ENCODE results near the gene TFEB.
A peak's percentile ranks its signal among the peaks of the same experiment; 100 is the strongest.

TFEB gene

GRCh38 chr6:41706876-41707564, 28.4 kb downstream of the TFEB start:
- no peak for DNase-seq (ENCODE audit: low read depth, low spot score)

GRCh38 chr6:41705996-41706835, 29.2 kb downstream of the TFEB start:
- no peak for DNase-seq (ENCODE audit: low read depth, low spot score)

DNA sequence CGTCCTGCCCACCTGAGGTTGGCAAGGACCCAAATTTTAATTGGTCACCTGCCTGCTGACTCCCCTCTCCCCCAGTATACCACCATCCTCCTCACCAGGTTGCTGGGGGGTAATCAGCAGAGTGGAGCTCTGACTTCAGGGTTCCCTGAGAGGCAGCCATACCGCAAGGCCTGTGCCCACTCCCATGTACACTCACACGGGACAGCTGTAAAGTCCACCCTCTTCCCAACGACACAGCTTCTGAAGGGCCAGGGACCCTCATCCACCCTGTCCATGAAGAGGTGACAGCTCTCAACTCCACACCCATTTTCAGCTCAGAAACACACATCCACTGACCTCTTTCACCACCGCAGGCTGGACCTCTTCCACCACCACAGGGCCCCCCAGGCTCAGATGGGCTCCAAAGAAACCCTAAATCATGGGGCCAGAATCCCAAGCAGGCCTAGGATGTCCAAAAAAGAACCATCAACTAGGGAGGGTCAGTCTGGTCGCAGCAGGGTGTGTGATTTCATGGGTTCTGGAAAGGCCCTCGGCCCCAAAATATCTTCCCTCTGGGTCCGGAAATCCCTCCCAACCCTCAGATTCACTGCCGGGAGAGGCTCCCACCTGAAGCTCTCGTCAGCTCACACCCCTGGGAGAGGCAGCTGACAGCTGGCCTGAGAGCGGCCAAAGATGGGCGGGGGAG, 30.0 kb downstream of the TFEB start:
- no peak for DNase-seq (ENCODE audit: low read depth, low spot score)

DNA sequence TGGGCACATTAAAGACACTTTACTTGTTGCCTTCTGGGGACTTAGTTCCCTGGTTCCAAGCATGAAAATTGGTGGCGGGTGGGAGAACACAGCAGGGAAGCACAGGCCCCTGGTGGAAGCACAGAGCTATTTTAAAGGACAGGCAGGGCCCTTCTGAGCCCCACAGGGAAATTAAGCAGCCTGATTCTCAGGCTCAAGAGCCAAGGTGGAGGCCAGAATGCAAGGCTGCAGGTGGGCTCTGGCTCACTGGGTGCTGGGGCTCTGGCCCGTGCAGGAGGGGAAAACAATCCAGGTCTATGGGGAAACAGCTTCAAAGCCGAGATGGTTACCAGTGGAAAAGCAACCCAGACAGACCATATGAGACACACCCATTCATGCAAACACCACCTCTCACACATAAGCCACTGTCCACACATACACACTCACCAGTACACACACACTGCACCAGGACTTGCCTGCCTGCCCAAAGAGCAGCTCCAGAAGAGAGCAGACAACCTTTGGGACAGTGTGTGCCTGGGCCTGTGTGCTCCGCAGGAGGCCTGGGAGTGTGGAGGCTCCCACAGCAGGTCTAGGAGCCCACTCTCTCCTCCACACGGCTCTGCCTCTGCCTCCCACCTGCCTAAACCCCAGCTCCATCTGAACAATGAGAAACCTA, 30.6 kb downstream of the TFEB start:
- DNase-seq (ENCODE audit: low read depth, low spot score) = no peak

DNA sequence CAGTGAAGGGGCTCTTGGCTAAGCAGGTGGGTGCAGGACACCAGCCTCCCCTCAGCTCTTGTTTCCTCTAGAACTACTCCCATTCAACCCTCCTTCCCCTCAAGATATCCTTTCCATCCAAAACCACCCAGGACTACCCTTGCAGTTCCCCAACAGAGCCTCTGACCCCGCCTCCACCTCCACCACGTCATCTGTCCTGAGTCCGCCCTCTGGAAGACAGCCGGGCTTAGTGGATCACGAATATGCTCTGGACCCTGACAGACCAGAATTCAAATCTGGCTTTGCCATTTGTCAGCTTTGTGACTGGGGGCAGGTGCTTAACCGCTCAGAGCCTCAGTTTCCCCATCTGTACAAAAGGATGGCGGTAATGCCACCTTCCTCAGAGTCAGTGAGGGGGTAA, 31.4 kb downstream of the TFEB start:
- no peak for DNase-seq (ENCODE audit: low read depth, low spot score)

- no peak for DNase-seq (ENCODE audit: low read depth, low spot score)
These were observed 32.5 kb downstream of the TFEB start for GRCh38 chr6:41702771-41703494.

DNA sequence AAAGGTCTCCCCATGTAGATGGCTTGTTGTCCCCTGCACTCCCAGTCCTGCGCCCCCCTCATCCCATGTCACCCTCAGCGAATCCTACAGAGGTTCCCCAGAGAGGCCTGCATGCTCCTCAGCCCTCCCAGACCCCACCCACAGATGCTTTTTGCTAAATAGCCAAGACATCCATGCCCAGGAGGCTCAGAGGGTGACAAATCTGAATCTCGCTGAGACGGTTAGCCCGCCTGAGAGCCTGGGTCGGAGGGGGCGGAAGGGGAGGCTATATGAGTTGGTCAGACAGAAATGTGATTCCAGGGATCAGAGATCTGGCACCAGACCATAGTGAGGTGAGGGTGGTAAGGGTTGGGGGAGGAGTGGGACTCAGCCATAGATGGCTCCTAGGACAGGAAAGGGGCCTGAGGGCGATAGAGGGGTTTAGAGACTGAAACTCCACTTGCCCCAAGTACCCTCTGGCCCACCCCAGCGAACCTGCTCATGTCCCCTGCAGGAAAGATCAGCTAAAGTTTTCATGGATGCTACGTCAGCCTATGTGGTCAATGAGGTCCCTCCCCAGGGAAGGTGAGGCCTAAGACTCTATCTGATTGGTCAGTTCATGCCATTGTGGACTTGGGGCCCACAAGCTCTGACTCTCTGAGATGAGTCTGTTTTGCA, 33.2 kb downstream of the TFEB start:
- no peak for DNase-seq (ENCODE audit: low read depth, low spot score)

- no peak for DNase-seq (ENCODE audit: low read depth, low spot score)
These were observed 34.7 kb downstream of the TFEB start for GRCh38 chr6:41700463-41701347.

DNA sequence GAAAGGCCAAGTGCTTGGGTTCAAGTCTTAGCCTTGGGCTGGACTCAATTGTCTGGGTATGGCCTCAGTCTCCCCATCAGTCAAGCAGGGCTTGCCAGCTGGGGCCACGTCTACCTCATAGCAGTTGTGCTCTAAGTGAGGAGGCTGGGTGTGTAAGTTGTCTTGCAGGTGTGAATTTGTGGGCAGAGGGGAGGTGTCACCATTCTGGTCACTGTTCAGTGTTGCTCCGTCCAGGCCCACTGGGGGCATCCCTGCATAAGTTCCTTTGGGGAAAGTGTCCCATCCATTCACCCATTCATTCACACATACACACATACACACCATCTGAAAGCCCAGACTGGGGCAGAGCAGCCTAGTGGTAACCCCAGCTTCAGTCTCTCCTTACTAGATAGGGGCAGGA, 36.3 kb downstream of the TFEB start:
- no peak for DNase-seq (ENCODE audit: low read depth, low spot score)

DNA sequence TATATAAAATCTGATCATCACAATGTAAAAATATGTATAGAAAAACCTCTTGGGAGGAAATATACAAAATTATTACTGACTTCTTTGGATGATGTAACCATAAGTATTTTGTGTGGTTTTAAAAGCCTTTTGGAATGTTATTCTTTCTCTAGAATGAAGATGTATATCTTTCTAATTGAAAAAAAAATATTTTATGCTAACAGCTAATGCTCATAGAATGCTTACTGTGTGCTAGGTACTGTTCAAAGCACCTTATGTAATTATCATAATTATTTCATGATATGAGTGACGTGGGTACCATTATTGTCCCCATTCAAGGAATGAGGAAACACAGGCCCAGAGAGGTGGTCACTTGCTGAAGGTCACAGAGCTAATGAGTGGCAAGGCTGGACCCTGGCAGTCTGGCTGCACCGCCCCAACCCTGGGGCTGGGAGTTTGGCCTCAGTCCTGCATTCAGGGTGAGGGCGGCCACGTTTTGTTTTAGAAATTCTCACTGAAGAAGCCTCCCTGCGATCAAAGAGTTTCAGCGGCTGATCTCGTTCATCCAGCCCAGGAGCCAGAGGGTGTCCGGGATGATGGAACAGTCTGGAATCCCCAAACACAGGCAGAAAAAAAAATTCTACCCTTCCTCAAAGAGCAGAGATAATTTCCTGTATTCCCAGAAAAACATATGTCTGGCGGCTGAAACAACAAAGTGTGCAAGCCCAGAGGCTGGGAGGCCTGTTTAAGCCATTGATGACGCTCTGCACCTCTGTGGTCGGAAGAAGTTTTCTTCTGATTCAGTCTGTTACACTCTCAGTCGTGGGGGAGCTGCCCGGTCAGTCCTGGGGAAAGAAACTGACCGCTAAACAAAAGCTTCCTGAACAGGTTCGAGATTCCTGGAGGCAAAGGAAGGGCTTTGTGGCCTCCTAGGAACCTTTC, 37.3 kb downstream of the TFEB start:
- DNase-seq (ENCODE audit: low read depth, low spot score) = peak; percentile 83

DNA sequence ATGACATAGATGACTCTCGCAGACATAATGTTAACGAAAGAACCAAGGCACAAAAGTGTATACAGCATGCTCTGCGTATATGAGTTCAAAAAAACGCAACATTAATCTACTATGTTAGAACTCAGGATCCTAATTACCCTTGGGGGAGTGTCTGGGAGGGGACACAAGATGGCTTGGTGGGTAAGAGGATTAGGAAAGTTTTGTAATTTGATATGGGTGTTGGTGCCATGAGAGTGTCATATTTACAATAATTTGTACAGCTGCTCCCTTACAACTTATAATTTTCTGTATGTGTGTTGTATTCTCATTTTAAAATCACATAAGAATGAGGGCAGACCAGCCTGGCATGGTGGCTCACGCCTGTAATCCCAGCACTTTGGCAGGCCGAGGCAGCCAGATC, 38.6 kb downstream of the TFEB start:
- DNase-seq (ENCODE audit: low read depth, low spot score) = no peak

DNA sequence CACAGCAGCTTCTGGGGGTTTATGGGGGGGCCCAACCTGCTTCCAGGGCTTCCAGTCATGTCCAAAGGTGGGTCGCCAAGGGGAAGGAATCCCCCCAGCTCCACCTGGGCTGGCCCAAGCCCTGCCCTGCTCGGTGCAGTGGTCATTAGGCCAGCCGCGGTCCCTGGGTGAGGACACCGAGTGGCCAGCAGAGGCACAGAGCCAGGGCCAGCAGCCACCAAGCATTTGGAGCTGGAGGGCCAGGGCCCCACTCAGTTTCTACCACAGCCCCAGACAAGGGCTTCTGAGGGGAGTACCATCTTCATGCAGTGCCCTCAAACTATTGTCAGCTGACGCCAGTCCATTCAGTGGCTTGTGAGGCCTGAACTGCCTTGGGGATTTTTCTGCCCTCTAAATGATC, 39.6 kb downstream of the TFEB start:
- no peak for DNase-seq (ENCODE audit: low read depth, low spot score)

DNA sequence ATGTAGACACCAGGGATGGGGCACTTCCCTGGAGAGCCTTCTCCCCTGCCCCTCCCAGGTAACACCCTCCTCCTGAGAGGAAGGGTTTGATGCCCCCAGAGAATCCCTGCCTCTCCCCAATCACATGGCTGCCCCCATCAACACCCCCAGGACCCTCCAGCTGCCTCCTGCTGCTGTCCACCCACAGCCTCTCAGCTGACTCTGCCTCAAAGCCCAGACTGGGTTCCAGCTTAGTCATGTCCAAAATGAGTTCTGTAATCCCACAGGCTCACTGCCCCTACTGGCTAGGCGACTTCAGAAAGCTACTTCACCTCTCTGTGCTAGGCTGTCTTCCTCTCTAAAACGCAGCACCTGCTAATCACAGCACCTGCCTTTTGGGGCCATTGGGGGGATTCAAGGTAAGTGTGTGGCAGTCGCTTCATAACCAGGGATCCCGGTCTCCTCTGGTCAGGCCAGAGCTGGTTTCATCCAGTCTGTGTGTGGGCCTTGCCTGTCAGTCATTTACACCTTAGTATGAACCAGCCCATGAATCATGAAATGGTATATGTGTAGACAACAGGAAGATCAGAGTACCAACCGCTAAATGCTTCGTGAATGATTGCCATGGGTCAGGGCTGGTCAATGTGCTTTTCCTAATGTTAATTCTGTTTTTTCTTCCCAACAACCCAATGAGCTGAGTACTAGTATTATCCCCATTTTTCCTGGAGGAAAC, 40.4 kb downstream of the TFEB start:
- no peak for DNase-seq (ENCODE audit: low read depth, low spot score)

DNA sequence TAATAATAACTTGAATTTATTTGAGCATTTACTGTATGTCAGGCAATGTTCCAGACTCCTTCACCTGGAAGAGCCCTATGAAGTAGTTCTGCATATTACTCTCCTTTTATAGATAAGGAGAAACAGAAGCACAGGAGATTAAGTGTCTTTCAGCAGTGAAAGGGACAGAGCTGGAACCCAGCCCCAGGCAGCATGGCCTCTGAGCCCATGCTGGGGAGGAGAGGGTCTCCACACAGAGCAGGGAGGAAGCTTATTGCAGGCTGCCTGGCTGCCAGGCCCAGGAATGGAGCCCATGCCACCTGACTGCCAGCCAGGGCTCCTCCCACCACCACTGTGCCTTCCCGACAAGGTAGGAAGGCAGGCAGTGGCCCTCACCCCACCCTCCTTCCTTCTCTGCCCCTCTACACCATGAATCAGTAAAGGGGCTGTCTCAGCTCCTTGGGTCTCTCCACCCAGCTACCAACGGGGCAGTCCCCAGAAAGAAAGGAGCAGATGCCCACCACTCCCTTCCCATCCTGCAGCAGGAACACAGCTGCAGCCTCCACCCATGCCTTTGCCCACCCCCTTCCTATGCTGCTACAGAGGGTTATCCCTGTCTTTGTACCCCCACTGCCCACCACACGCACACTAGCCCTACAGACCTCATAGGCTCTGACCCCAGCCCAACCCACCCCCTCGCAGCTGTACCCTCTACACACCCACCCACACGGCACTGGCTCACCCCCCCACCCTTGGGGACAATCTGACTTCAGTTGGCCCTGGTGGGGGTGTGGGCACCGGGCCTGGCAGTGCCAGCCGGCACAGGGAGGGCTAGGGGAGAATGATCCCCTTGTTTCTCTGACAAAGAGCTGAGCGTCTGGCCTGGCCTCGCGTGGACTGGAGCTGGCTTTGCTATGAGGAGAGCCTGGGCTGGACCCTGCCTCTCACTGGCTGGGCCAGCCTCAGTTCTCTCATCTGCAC, 41.8 kb downstream of the TFEB start:
- no peak for DNase-seq (ENCODE audit: low read depth, low spot score)

GRCh38 chr6:41692730-41693129, 42.7 kb downstream of the TFEB start:
- DNase-seq (ENCODE audit: low read depth, low spot score) = no peak

DNA sequence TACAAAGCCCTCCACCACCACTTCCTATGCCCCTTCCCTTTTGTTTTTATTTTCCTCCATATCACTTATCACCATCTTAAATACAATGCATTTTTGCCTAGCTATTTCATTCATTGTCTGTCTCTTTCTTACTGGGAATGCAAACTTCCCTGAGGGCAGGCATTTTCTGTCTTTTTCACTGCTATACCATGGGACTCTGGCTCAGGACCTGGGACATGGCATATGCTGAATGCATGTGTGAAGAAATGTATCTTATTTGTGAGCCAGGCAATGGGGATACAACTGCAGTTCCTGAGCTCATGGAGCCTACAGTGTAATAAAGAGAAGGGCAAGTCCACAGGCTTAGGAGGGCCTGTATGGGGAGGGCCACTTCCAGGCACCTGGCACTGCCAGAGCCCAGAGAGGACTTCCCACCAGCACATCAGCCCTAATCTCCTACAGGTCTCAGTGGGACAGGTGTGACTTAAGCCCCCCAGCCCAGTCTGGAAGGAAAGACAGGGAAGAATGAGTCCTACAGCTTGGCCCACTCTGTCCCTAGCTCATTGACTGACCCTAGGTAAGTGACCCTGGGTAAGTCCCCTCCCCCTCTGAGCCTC, 43.2 kb downstream of the TFEB start:
- no peak for DNase-seq (ENCODE audit: low read depth, low spot score)
